Measurements from ENCODE around the gene TSPAN31. TPM values are rescaled to one million over a fixed set of nuclear protein-coding genes. Genes with fewer than 3 reads are reported as not detected.

TSPAN31 gene
- total and polyA plus RNA-seq, 4 donors, result 56.0 to 86.5 (median 68.3) TPM

DNA sequence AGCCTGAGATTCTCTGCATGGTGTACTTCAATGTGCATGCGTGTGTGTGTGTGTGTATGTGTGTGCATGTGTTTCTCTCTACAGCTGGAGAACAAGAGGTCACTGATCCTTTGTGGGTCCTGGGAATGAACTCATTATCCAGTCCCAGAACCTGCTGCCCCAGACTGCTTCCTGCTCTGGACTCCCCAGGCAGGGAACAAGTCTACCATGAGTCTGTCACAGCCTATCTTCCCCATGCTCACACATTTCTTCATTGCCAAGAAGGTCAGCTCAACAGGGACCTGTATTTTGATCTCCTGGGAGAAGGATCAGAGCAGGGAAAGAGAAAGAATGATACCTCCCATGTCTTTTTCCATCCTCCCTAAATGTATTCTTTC lies 3.4 kb upstream of the TSPAN31 start:
- peaks cover 49% of the 10 kb centered on the region for H3K4me1 ChIP-seq (ENCODE audit: control insufficient read depth, insufficient read depth, low read length)
- H3K27ac ChIP-seq (ENCODE audit: low read depth, low read length), result no peak overlapping the region
- no peak overlapping the region for H3K4me3 ChIP-seq (ENCODE audit: low read depth, low read length)
- H3K27me3 ChIP-seq (ENCODE audit: control insufficient read depth, insufficient read depth, low read length), result peaks cover 48% of the 10 kb centered on the region
- DNase-seq (ENCODE audit: low read depth in 4 of 6, low spot score in 6 of 6), result no peak
- no peaks in the 10 kb centered on the region for H3K9me3 ChIP-seq (ENCODE audit: control insufficient read depth, insufficient read depth, low read length)
- no CpG with 5 or more reads among the region's 1 CpG for WGBS (ENCODE audit: insufficient coverage)
- peaks cover 5% of the 10 kb centered on the region for H3K36me3 ChIP-seq (ENCODE audit: control insufficient read depth, insufficient read depth, low read length)

DNA sequence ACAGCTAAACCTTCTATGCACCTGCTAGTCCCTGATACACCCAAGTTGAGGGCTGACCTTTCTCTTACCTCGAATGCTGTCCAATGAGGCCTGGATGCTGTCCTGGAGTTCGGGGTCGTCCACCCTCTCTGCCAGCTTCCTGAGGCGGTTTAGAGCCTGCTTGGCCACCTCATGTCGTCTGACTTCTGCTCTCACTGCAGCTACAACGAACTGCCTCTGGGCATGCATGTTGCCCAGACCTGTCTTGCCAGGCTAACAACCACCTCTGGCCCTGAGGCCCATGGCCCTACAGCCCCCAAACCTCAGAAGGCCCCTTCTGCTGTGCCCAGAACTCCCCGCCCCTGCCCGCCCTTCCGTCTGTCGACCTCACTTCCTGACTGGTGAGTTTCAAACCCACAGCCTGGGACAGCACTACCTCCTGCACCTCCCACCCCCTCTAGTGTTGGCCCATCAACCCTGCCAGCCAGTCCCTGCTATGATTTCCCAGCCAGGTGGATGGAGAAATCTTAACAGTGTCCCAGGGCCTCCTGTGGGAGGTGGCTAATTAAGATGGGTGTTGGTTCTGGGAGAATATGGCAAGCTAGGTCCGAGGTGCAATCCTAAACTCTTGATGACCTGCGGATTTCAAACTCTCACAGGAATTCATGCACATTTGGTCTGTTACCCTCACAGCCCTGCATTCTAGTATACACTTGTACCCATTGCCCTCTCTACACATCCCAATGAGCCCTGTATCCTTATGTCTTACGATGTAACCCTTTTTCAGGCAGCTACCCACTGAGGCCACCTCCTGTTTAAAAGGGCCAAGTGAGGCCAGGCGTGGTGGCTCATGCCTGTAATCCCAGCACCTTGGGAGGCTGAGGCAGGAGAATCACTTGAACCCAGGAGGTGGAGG lies 2.7 kb upstream of the TSPAN31 start:
- 59% methylated on average over 13 of the region's 14 CpGs for WGBS (ENCODE audit: insufficient coverage)
- peaks cover 41% of the 10 kb centered on the region for H3K27me3 ChIP-seq (ENCODE audit: control insufficient read depth, insufficient read depth, low read length)
- no peak overlapping the region for H3K4me3 ChIP-seq (ENCODE audit: low read depth, low read length)
- H3K27ac ChIP-seq (ENCODE audit: low read depth, low read length), result no peak overlapping the region
- peaks cover 42% of the 10 kb centered on the region for H3K4me1 ChIP-seq (ENCODE audit: control insufficient read depth, insufficient read depth, low read length)
- no peak for DNase-seq (ENCODE audit: low read depth in 4 of 6, low spot score in 6 of 6)
- peaks cover 9% of the 10 kb centered on the region for H3K36me3 ChIP-seq (ENCODE audit: control insufficient read depth, insufficient read depth, low read length)
- H3K9me3 ChIP-seq (ENCODE audit: control insufficient read depth, insufficient read depth, low read length), result no peaks in the 10 kb centered on the region

DNA sequence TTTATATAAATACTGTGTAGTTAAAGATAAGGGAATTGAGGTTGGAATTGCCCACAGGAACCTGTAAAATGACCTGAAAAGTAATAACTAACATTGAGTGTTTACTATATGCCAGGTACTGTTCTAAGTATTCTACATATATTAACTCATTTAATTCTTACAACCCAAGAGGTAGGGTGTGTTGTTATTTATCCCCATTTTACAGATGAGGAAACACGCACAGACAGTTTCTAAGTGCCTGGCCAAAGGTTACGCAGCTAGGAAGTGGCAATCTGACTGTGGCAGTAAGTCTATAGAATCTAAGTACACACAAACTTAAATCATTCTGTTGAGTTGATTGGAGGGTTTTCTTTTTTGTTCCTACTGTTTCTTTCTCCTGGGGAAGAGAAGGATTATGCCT lies 1.1 kb upstream of the TSPAN31 start:
- no peak overlapping the region for H3K4me3 ChIP-seq (ENCODE audit: low read depth, low read length)
- peaks cover 29% of the 10 kb centered on the region for H3K27me3 ChIP-seq (ENCODE audit: control insufficient read depth, insufficient read depth, low read length)
- H3K27ac ChIP-seq (ENCODE audit: low read depth, low read length), result no peak overlapping the region
- WGBS (ENCODE audit: insufficient coverage), result no CpG with 5 or more reads among the region's 2 CpGs
- DNase-seq (ENCODE audit: low read depth in 4 of 6, low spot score in 6 of 6), result no peak
- H3K9me3 ChIP-seq (ENCODE audit: control insufficient read depth, insufficient read depth, low read length), result no peaks in the 10 kb centered on the region
- peaks cover 34% of the 10 kb centered on the region for H3K4me1 ChIP-seq (ENCODE audit: control insufficient read depth, insufficient read depth, low read length)
- H3K36me3 ChIP-seq (ENCODE audit: control insufficient read depth, insufficient read depth, low read length), result peaks cover 22% of the 10 kb centered on the region

DNA sequence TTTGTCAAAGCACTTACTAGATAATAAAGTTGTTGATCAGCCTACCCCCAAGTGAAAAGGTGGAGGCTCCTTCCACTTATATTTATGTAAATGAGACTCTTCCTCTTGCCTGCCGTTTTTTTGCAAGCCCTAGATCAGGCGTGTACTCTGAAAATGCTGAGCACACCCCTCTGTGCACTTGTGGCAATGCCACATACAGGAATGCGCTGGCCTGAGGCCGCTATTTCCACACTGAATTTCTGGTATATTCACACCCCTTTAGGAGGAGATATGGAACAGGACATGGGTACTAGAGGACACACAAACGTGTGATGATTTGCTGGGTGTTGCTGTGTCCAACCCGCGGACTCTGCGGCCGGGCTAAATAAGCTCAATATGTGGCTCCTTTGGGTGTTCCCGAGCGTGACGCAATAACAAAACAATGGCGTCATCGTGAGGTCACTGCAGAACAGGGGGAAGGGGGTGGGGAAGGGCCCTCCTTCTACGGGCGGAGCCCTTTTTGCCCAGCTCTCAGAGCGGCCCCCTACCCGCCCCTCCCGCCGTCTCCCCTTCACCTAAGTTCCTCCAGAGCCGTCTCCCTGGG lies 554 bp upstream of the TSPAN31 start:
- WGBS (ENCODE audit: insufficient coverage), result 8% methylated on average over 15 of the region's 21 CpGs
- DNase-seq (ENCODE audit: low read depth in 4 of 6, low spot score in 6 of 6), result no peak

DNA sequence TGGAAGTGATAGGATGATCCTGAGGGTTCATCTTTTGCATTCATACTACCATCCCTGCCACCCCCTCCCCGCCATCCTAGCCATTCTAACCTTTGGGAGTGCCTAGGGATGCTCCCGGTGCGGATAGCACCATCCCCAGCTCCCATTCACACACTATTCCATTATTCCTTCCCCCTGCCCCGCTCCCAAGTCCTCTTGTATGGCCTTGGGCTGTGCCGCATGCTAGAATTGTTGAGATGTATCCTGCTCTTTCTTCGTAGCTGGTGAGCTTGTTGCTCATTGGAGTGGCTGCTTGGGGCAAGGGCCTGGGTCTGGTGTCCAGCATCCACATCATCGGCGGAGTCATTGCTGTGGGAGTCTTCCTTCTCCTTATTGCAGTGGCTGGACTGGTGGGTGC lies 644 bp downstream of the TSPAN31 start:
- Histone ChIP-seq H3K27ac (ENCODE audit: low read depth, low read length) (peak overlapping the region; percentile 99), H3K9me3 (ENCODE audit: control insufficient read depth, insufficient read depth, low read length) (no peaks in the 10 kb centered on the region), H3K27me3 (ENCODE audit: control insufficient read depth, insufficient read depth, low read length) (peaks cover 12% of the 10 kb centered on the region), H3K4me3 (ENCODE audit: low read depth, low read length) (peak overlapping the region; percentile 98), H3K4me1 (ENCODE audit: control insufficient read depth, insufficient read depth, low read length) (peaks cover 18% of the 10 kb centered on the region), H3K36me3 (ENCODE audit: control insufficient read depth, insufficient read depth, low read length) (peaks cover 38% of the 10 kb centered on the region)
- no peak for DNase-seq (ENCODE audit: low read depth in 4 of 6, low spot score in 6 of 6)
- 43% methylated on average over 7 of the region's 8 CpGs for WGBS (ENCODE audit: insufficient coverage)

More for the DNA sequence above, 554 bp upstream of the TSPAN31 start:
- Histone ChIP-seq H3K36me3 (ENCODE audit: control insufficient read depth, insufficient read depth, low read length) (peaks cover 27% of the 10 kb centered on the region), H3K27ac (ENCODE audit: low read depth, low read length) (peak overlapping the region; percentile 99), H3K4me3 (ENCODE audit: low read depth, low read length) (peak overlapping the region; percentile 98), H3K9me3 (ENCODE audit: control insufficient read depth, insufficient read depth, low read length) (no peaks in the 10 kb centered on the region), H3K27me3 (ENCODE audit: control insufficient read depth, insufficient read depth, low read length) (peaks cover 24% of the 10 kb centered on the region), H3K4me1 (ENCODE audit: control insufficient read depth, insufficient read depth, low read length) (peaks cover 28% of the 10 kb centered on the region)

DNA sequence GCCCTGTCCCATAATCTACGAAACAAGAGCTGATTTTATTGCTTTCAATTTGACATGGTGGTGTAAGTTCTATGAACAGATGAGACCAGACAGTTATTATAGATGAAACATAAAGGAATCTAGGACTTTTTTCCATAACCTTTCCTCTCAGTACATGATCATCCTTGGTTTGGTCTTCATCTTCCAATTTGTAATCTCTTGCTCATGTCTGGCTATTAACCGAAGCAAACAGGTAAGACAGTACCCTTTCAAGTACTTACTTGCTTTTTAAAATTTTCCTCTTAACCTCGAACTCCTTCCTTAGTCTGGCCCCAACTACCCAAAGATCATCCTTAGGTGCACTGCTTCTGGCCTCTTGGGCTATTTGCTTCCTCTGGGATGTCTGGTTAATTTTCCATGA lies 1.2 kb downstream of the TSPAN31 start:
- Histone ChIP-seq H3K4me3 (ENCODE audit: low read depth, low read length) (peak overlapping the region; percentile 98), H3K27ac (ENCODE audit: low read depth, low read length) (peak overlapping the region; percentile 99)

DNA sequence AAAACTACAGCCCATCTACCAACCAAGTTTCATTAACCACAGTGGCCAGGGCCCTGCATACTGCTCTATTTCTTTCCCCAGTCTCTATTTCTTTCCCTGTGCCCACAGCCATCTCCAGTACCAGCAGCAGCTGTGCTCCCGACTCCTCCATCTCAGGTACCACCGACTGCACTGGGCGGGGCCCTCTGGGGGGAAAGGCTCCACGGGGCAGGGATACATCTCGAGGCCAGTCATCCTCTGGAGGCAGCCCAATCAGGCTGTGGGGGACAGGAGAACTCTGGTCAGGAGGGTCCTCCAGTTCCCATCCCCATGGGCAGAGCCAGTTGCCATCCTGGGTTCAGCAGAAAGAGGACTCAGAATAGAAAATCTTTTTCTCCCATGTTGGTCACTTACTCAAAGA lies 4.2 kb downstream of the TSPAN31 start:
- Histone ChIP-seq H3K27ac (ENCODE audit: low read depth, low read length) (no peak overlapping the region), H3K27me3 (ENCODE audit: control insufficient read depth, insufficient read depth, low read length) (no peaks in the 10 kb centered on the region), H3K4me1 (ENCODE audit: control insufficient read depth, insufficient read depth, low read length) (peaks cover 24% of the 10 kb centered on the region), H3K4me3 (ENCODE audit: low read depth, low read length) (no peak overlapping the region), H3K36me3 (ENCODE audit: control insufficient read depth, insufficient read depth, low read length) (peaks cover 41% of the 10 kb centered on the region), H3K9me3 (ENCODE audit: control insufficient read depth, insufficient read depth, low read length) (no peaks in the 10 kb centered on the region)
- WGBS (ENCODE audit: insufficient coverage), result 97% methylated on average over 5 of the region's 5 CpGs
- DNase-seq (ENCODE audit: low read depth in 4 of 6, low spot score in 6 of 6), result no peak

More for the DNA sequence above, 1.2 kb downstream of the TSPAN31 start:
- 89% methylated on average over 1 of the region's 3 CpGs for WGBS (ENCODE audit: insufficient coverage)
- Histone ChIP-seq H3K4me1 (ENCODE audit: control insufficient read depth, insufficient read depth, low read length) (peaks cover 19% of the 10 kb centered on the region), H3K36me3 (ENCODE audit: control insufficient read depth, insufficient read depth, low read length) (peaks cover 41% of the 10 kb centered on the region), H3K9me3 (ENCODE audit: control insufficient read depth, insufficient read depth, low read length) (no peaks in the 10 kb centered on the region), H3K27me3 (ENCODE audit: control insufficient read depth, insufficient read depth, low read length) (peaks cover 6% of the 10 kb centered on the region)
- DNase-seq (ENCODE audit: low read depth in 4 of 6, low spot score in 6 of 6), result no peak

DNA sequence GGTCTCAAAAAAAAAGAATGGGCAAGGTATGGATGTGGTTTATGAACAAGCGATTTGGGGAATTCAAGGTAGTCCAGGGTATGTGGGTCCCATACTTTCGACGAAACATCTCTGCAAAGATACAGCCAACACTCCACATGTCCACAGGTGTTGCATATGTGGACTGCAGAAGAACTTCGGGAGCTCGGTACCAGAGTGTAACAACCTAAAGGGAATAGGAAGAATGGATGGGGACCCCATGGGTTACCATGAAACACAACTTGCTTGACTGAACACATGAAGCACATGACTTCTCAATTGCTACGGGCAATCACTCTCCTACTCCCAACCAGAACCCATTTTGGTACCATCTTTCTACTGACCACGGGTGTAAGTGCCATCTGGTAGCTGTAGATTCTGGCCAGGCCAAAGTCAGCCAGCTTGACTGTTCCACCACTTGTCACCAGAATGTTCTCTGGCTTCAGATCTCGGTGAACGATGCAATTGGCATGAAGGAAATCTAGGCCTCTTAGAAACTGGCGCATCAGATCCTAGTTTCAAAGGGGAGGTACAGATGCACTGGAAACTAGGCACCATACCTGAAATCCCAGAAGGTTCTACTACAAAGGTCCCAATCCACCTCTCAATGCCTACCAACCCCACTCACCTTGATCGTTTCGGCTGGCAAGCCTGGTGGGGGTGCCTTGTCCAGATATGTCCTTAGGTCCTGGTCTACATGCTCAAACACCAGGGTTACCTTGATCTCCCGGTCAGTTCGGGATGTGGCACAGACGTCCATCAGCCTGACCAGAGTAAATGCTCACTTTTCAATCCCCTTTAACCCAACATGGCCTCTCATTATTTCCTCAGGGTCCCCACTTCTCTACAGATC lies 6.0 kb downstream of the TSPAN31 start:
- H3K36me3 ChIP-seq (ENCODE audit: control insufficient read depth, insufficient read depth, low read length), result peaks cover 41% of the 10 kb centered on the region
- 87% methylated on average over 8 of the region's 15 CpGs for WGBS (ENCODE audit: insufficient coverage)
- H3K4me3 ChIP-seq (ENCODE audit: low read depth, low read length), result peak overlapping the region; percentile 100
- no peak for DNase-seq (ENCODE audit: low read depth in 4 of 6, low spot score in 6 of 6)
- H3K9me3 ChIP-seq (ENCODE audit: control insufficient read depth, insufficient read depth, low read length), result no peaks in the 10 kb centered on the region
- no peaks in the 10 kb centered on the region for H3K27me3 ChIP-seq (ENCODE audit: control insufficient read depth, insufficient read depth, low read length)
- peaks cover 16% of the 10 kb centered on the region for H3K4me1 ChIP-seq (ENCODE audit: control insufficient read depth, insufficient read depth, low read length)
- peak overlapping the region; percentile 89 for H3K27ac ChIP-seq (ENCODE audit: low read depth, low read length)

DNA sequence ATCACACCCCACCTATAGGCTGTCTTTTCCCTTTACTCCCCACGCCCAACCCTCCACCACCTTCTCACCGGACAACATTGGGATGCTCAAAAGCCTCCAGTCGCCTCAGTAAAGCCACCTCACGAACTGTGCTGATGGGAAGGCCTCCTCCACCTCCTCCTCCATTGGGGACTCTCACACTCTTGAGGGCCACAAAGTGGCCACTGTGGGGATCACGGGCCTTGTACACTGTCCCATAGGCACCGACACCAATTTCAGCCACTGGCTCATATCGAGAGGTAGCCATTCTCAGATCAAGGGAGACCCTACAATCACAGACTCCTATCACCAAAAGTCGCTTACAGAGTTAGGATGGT lies 6.6 kb downstream of the TSPAN31 start:
- no peaks in the 10 kb centered on the region for H3K9me3 ChIP-seq (ENCODE audit: control insufficient read depth, insufficient read depth, low read length)
- no peaks in the 10 kb centered on the region for H3K27me3 ChIP-seq (ENCODE audit: control insufficient read depth, insufficient read depth, low read length)
- peak overlapping the region; percentile 100 for H3K4me3 ChIP-seq (ENCODE audit: low read depth, low read length)
- peaks cover 19% of the 10 kb centered on the region for H3K4me1 ChIP-seq (ENCODE audit: control insufficient read depth, insufficient read depth, low read length)
- no peak for DNase-seq (ENCODE audit: low read depth in 4 of 6, low spot score in 6 of 6)
- 16% methylated on average over 7 of the region's 8 CpGs for WGBS (ENCODE audit: insufficient coverage)
- H3K36me3 ChIP-seq (ENCODE audit: control insufficient read depth, insufficient read depth, low read length), result peaks cover 41% of the 10 kb centered on the region
- H3K27ac ChIP-seq (ENCODE audit: low read depth, low read length), result peak overlapping the region; percentile 89
